Measurements from ENCODE around the gene HMCN2. TPM values are rescaled to one million over a fixed set of nuclear protein-coding genes. Genes with fewer than 3 reads are reported as not detected.

The HMCN2 gene
- total RNA-seq, 1 experiment from 2014 or later: 8.6 TPM

DNA sequence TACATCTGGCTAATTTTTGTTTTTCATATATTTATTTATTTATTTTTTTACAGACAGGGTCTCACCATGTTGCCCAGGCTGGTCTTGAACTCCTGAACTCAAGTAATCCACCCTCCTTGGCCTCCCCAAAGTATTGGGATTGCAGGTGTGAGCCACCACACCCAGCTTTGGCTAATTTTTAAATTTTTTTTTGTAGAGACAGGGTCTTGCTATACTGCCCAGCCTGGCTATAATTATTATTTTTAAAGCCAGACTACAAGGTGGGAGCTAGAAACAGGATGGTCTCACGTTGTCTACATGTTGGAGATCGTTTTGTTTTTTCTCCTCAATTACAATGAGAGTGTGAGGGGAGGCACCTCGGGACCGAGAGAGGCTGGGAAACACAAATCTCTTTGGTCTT, 203.0 kb downstream of the HMCN2 start:
- Mint-ChIP-seq H3K27me3 (ENCODE audit: low read depth) (no peaks in the 10 kb centered on the region), H3K27ac (no peak overlapping the region), H3K4me1 (peaks cover 9 to 50% of the 10 kb centered on the region in 2 experiments), H3K4me3 (no peak overlapping the region), H3K36me3 (ENCODE audit: insufficient read depth in 1 of 3, low read depth in 3 of 3) (peaks cover 1 to 23% (median 16%) of the 10 kb centered on the region in 3 experiments; a peak in 5 of 7 replicates), H3K9me3 (no peaks in the 10 kb centered on the region)
- Histone ChIP-seq H3K79me2 (ENCODE audit: insufficient read depth, low read length) (no peaks in the 10 kb centered on the region), H3K56ac (ENCODE audit: insufficient read length, low read depth, low read length) (no peak overlapping the region), H4K8ac (replicated peaks; ENCODE audit: insufficient read length, low read depth, low read length) (no peak overlapping the region), H3K9me3 (ENCODE audit: control insufficient read depth, low read depth, low read length) (no peaks in the 10 kb centered on the region), H3K79me1 (ENCODE audit: insufficient read depth, low read depth, low read length, poor library complexity, severe bottlenecking) (no peaks in the 10 kb centered on the region), H2BK120ac (ENCODE audit: low read depth, low read length, poor library complexity, severe bottlenecking) (no peak overlapping the region), H2BK20ac (ENCODE audit: low read depth, low read length, poor library complexity, severe bottlenecking) (no peak overlapping the region), H2AFZ (ENCODE audit: low read length) (no peak overlapping the region), H2BK15ac (ENCODE audit: low read depth, low read length) (no peak overlapping the region), H3K4me2 (ENCODE audit: insufficient read depth, insufficient read length, low read length) (no peak overlapping the region), H4K91ac (ENCODE audit: insufficient read length, low read depth, low read length) (no peak overlapping the region), H2BK12ac (ENCODE audit: insufficient read length, low read depth, low read length) (no peak overlapping the region), H3K14ac (ENCODE audit: insufficient read depth, low read length) (no peak overlapping the region), H3K4me1 (ENCODE audit: insufficient read depth, low read length) (0 out of 2 replicates have a peak, but pooled peaks cover under 1% of the 10 kb centered on the region), H3K27ac (ENCODE audit: insufficient read length, low read depth, low read length) (no peak overlapping the region), H2BK5ac (ENCODE audit: insufficient read length, low read length) (no peak overlapping the region), H4K20me1 (ENCODE audit: control insufficient read depth, insufficient read depth, insufficient read length) (peaks cover 4% of the 10 kb centered on the region), H3K23ac (ENCODE audit: insufficient read length, low read depth, low read length) (no peak overlapping the region), H2AK5ac (ENCODE audit: insufficient read length, low read length) (no peak overlapping the region), H4K5ac (ENCODE audit: insufficient read length, low read depth, low read length) (no peak overlapping the region), H3K23me2 (ENCODE audit: insufficient read length, low read depth, low read length, poor library complexity, severe bottlenecking) (no peaks in the 10 kb centered on the region), H3K9ac (ENCODE audit: extremely low read depth, insufficient read length, low read length) (no peak overlapping the region), H3K18ac (ENCODE audit: insufficient read length, low read depth, low read length) (no peak overlapping the region), H3T11ph (ENCODE audit: low read length) (no peak overlapping the region), H3K27me3 (ENCODE audit: insufficient read depth, low read length) (no peaks in the 10 kb centered on the region), H3K4ac (ENCODE audit: low read depth, low read length) (no peak overlapping the region)
- WGBS (ENCODE audit: extremely low coverage, insufficient read length, low lambda C conversion rate): no CpG with 5 or more reads among the region's 4 CpGs
- TF ChIP-seq, protein P1, sequence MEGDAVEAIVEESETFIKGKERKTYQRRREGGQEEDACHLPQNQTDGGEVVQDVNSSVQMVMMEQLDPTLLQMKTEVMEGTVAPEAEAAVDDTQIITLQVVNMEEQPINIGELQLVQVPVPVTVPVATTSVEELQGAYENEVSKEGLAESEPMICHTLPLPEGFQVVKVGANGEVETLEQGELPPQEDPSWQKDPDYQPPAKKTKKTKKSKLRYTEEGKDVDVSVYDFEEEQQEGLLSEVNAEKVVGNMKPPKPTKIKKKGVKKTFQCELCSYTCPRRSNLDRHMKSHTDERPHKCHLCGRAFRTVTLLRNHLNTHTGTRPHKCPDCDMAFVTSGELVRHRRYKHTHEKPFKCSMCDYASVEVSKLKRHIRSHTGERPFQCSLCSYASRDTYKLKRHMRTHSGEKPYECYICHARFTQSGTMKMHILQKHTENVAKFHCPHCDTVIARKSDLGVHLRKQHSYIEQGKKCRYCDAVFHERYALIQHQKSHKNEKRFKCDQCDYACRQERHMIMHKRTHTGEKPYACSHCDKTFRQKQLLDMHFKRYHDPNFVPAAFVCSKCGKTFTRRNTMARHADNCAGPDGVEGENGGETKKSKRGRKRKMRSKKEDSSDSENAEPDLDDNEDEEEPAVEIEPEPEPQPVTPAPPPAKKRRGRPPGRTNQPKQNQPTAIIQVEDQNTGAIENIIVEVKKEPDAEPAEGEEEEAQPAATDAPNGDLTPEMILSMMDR (conservative IDR thresholded peaks at IDR 0.05): no peak
- no peak for DNase-seq

Data from H9 (cell line).